K562 (cell line): ENCODE measurements around the gene KLHL22. TPM values are rescaled to one million over a fixed set of nuclear protein-coding genes. Genes with fewer than 3 reads are reported as not detected.

Experiments used
- E2F3 ChIP-seq: fragments of 250-450 bp; sonication (Bioruptor Pico); IDR thresholded peaks from 2 replicates; pipeline ENCODE4 v1.4.0; 2020; ENCODE audit warnings: mild to moderate bottlenecking
- ETV1 ChIP-seq: fragments of 450-650 bp; conservative IDR thresholded peaks from 2 replicates; pipeline ENCODE4 v1.6.1; 2016; ENCODE audit warnings: missing genetic modification characterization, control low read depth, low read depth, missing compliant biosample characterization
- IFI16 ChIP-seq: fragments of 250-450 bp; sonication (Bioruptor Pico); IDR thresholded peaks from 2 replicates; pipeline ENCODE4 v2.1.2; 2022; ENCODE audit warnings: mild to moderate bottlenecking, inconsistent platforms
- ILF3 ChIP-seq: fragments of 450-650 bp; IDR thresholded peaks from 2 replicates; pipeline ENCODE4 v1.6.1; 2018; ENCODE audit warnings: antibody characterized with exemption, mild to moderate bottlenecking, moderate library complexity, borderline replicate concordance
- KDM4B ChIP-seq, 2 experiments: fragments of 450-650 bp in 1 of 2; sonication (generic) in 1 of 2; IDR thresholded peaks; 2 replicates each; pipeline ENCODE4 v1.6.1; 2016 to 2017; ENCODE audit warnings: borderline replicate concordance in 2 of 2, antibody characterized with exemption in 1 of 2, low read depth in 1 of 2, mild to moderate bottlenecking in 1 of 2
- KDM5B ChIP-seq: fragments of 200-600 bp; sonication (generic); IDR thresholded peaks from 2 replicates; pipeline ENCODE4 v1.6.1; 2012; ENCODE audit warnings: low read depth, mild to moderate bottlenecking, moderate library complexity, low read length, control low read depth, inconsistent platforms; ENCODE audit not compliant: insufficient replicate concordance
- KLF13 ChIP-seq: fragments of 450-650 bp; IDR thresholded peaks from 2 replicates; pipeline ENCODE4 v1.6.1; 2016; ENCODE audit warnings: missing genetic modification characterization, low read depth, mild to moderate bottlenecking, missing compliant biosample characterization, moderate library complexity, borderline replicate concordance
- POLR2A ChIP-seq: fragments of 450-650 bp; conservative IDR thresholded peaks from 2 replicates; pipeline ENCODE4 v1.6.1; 2016
- SIRT6 ChIP-seq: IDR thresholded peaks from one replicate; pipeline ENCODE4 v1.6.1; 2012; ENCODE audit warnings: low read depth, mild to moderate bottlenecking, control low read depth, inconsistent platforms, low read length, moderate library complexity
- SNIP1 ChIP-seq: fragments of 450-650 bp; IDR thresholded peaks from 2 replicates; pipeline ENCODE4 v1.7.1; 2017; ENCODE audit warnings: low read depth, mild to moderate bottlenecking
- TARDBP ChIP-seq: fragments of 450-650 bp; IDR thresholded peaks from 2 replicates; pipeline ENCODE4 v1.6.1; 2016
- TCF7L2 ChIP-seq: fragments of 150-350 bp; IDR thresholded peaks from 2 replicates; pipeline ENCODE4 v1.6.1; 2016; ENCODE audit warnings: low read depth, mild to moderate bottlenecking, low read length, moderate library complexity
- ZFP30 ChIP-seq: fragments of 250-450 bp; sonication (Bioruptor Pico); IDR thresholded peaks from 2 replicates; pipeline ENCODE4 v1.8.0; 2022; ENCODE audit warnings: moderate library complexity, mild to moderate bottlenecking, inconsistent platforms, borderline replicate concordance
- ZNF347 ChIP-seq: fragments of 450-650 bp; formaldehyde crosslinking; IDR thresholded peaks from 2 replicates; pipeline ENCODE4 v1.4.0; 2020; ENCODE audit warnings: low read depth, mild to moderate bottlenecking, moderate library complexity
- ZNF766 ChIP-seq: fragments of 200-800 bp; sonication (Bioruptor generic); conservative IDR thresholded peaks from 2 replicates; pipeline ENCODE4 v1.6.1; 2016; ENCODE audit warnings: missing genetic modification characterization, missing compliant biosample characterization
- polyA plus RNA-seq, 8 experiments: library from polyadenylated mRNA; depleted of rRNA in 4 of 8; stranded (reverse) in 5 of 8; unstranded in 3 of 8; fragments of >200 nt; fragmentation: Nextera tagmentation in 2 of 8; fragmentation: Illumina TruSeq in 1 of 8; extraction: Ambion mirVana in 2 of 8; extraction: Trizol in 1 of 8; gene quantifications; 2 replicates each; pipeline versions ENCODE4 v1.2.1 to v1.2.3, GENCODE V29; 2011 to 2014; ENCODE audit warnings: inconsistent platforms in 1 of 8, missing spikeins in 1 of 8
- total RNA-seq, 7 experiments: library from RNA; depleted of rRNA in 6 of 7; stranded (reverse); fragments of >200 nt in 6 of 7; fragmentation: Illumina TruSeq in 2 of 7; extraction: Trizol in 2 of 7; gene quantifications; 2 replicates each; pipeline versions ENCODE4 v1.2.1 to v1.2.3, GENCODE V29; 2011 to 2021; ENCODE audit warnings: low replicate concordance in 1 of 7
- TF ChIP-seq, protein P1 (sequence below): fragments of 450-650 bp; IDR thresholded peaks from 2 replicates; pipeline ENCODE4 v1.6.1; 2017; ENCODE audit warnings: mild to moderate bottlenecking, moderate library complexity
- TF ChIP-seq, protein P2 (sequence below): fragments of 250-450 bp; sonication (Bioruptor Pico); IDR thresholded peaks from 2 replicates; pipeline ENCODE4 v1.9.0; 2021; ENCODE audit warnings: mild to moderate bottlenecking, inconsistent platforms
- TF ChIP-seq, protein P3 (sequence below): sonication (generic); formaldehyde crosslinking; IDR thresholded peaks from 2 replicates; pipeline ENCODE4 v1.9.0; 2022; ENCODE audit warnings: mild to moderate bottlenecking, missing genetic modification reagents
- TF ChIP-seq, protein P4 (sequence below): sonication (generic); formaldehyde crosslinking; IDR thresholded peaks from 2 replicates; pipeline ENCODE4 v1.9.0; 2022; ENCODE audit warnings: mild to moderate bottlenecking, missing genetic modification reagents
- TF ChIP-seq, protein P5 (sequence below): fragments of 250-450 bp; sonication (Bioruptor Pico); IDR thresholded peaks from 2 replicates; pipeline ENCODE4 v1.8.0; 2021; ENCODE audit warnings: mild to moderate bottlenecking, moderate library complexity
- TF ChIP-seq, protein P6 (sequence below): fragments of 250-450 bp; sonication (Bioruptor Pico); IDR thresholded peaks from 2 replicates; pipeline ENCODE4 v1.4.0; 2020; ENCODE audit warnings: mild to moderate bottlenecking, moderate library complexity

KLHL22 gene
- total and polyA plus RNA-seq, 9 of the 15 experiments (the other 6 are each of a cell fraction or from before 2014, with no cell fraction given), result 1.3 to 25.6 (median 15.2) TPM

DNA sequence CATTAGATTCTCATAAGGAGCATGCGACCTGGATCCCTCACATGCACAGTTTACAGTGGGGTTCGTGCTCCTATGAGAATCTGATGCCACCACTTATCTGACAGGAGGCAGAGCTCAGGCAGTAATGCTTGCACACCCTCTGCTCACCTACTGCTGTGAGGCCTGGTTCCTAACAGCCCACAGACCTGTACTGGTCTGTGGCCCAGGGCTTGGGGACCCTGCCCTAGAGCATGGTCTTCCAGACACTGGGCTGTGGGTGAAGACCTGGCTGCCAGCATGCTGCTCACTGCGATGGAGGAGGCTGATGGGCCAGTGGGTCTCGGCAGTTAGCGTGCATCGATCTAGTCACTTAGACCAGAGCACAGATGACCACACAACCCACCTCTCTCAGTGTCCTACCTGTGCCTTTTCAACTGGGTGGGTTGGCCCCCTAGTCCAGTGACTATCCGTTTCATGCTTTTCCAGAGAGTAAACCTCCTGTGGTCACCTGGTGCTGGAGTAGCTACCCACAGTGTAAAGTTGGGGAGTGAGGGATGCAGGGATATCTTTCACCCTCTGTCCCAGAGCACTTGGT lies 32.9 kb upstream of the KLHL22 start (continued):
- no peak for TF ChIP-seq KDM4B (IDR thresholded peaks at IDR 0.05; ENCODE audit: borderline replicate concordance in 2 of 2, low read depth in 1 of 2)
- TF ChIP-seq ZNF766 (CRISPR knock-in tag), result no peak
- peak; percentile 43 for TF ChIP-seq KDM5B
- TF ChIP-seq ZNF347 (CRISPR knock-in tag), result no peak
- TF ChIP-seq IFI16 (CRISPR knock-in tag), result no peak
- TF ChIP-seq, protein P1, sequence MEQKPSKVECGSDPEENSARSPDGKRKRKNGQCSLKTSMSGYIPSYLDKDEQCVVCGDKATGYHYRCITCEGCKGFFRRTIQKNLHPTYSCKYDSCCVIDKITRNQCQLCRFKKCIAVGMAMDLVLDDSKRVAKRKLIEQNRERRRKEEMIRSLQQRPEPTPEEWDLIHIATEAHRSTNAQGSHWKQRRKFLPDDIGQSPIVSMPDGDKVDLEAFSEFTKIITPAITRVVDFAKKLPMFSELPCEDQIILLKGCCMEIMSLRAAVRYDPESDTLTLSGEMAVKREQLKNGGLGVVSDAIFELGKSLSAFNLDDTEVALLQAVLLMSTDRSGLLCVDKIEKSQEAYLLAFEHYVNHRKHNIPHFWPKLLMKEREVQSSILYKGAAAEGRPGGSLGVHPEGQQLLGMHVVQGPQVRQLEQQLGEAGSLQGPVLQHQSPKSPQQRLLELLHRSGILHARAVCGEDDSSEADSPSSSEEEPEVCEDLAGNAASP, result no peak
- no peak for TF ChIP-seq TCF7L2
- TF ChIP-seq POLR2A, result no peak
- TF ChIP-seq SIRT6, result peak; percentile 34
- no peak for TF ChIP-seq KLF13 (tag)
- TF ChIP-seq SNIP1, result no peak
- TF ChIP-seq, protein P2, sequence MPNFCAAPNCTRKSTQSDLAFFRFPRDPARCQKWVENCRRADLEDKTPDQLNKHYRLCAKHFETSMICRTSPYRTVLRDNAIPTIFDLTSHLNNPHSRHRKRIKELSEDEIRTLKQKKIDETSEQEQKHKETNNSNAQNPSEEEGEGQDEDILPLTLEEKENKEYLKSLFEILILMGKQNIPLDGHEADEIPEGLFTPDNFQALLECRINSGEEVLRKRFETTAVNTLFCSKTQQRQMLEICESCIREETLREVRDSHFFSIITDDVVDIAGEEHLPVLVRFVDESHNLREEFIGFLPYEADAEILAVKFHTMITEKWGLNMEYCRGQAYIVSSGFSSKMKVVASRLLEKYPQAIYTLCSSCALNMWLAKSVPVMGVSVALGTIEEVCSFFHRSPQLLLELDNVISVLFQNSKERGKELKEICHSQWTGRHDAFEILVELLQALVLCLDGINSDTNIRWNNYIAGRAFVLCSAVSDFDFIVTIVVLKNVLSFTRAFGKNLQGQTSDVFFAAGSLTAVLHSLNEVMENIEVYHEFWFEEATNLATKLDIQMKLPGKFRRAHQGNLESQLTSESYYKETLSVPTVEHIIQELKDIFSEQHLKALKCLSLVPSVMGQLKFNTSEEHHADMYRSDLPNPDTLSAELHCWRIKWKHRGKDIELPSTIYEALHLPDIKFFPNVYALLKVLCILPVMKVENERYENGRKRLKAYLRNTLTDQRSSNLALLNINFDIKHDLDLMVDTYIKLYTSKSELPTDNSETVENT (CRISPR knock-in tag), result peak; percentile 6; the same call in 1 of the 2 replicates
- TF ChIP-seq ILF3, result no peak
- TF ChIP-seq, protein P3, sequence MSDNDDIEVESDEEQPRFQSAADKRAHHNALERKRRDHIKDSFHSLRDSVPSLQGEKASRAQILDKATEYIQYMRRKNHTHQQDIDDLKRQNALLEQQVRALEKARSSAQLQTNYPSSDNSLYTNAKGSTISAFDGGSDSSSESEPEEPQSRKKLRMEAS (CRISPR knock-in tag), result peak; percentile 27; the same call in 1 of the 2 replicates
- TF ChIP-seq TARDBP, result no peak
- no peak for TF ChIP-seq ZFP30
- TF ChIP-seq, protein P4, sequence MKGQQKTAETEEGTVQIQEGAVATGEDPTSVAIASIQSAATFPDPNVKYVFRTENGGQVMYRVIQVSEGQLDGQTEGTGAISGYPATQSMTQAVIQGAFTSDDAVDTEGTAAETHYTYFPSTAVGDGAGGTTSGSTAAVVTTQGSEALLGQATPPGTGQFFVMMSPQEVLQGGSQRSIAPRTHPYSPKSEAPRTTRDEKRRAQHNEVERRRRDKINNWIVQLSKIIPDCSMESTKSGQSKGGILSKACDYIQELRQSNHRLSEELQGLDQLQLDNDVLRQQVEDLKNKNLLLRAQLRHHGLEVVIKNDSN (CRISPR knock-in tag), result peak; percentile 50
- TF ChIP-seq, protein P5, sequence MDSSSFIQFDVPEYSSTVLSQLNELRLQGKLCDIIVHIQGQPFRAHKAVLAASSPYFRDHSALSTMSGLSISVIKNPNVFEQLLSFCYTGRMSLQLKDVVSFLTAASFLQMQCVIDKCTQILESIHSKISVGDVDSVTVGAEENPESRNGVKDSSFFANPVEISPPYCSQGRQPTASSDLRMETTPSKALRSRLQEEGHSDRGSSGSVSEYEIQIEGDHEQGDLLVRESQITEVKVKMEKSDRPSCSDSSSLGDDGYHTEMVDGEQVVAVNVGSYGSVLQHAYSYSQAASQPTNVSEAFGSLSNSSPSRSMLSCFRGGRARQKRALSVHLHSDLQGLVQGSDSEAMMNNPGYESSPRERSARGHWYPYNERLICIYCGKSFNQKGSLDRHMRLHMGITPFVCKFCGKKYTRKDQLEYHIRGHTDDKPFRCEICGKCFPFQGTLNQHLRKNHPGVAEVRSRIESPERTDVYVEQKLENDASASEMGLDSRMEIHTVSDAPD (CRISPR knock-in tag), result no peak
- TF ChIP-seq, protein P6, sequence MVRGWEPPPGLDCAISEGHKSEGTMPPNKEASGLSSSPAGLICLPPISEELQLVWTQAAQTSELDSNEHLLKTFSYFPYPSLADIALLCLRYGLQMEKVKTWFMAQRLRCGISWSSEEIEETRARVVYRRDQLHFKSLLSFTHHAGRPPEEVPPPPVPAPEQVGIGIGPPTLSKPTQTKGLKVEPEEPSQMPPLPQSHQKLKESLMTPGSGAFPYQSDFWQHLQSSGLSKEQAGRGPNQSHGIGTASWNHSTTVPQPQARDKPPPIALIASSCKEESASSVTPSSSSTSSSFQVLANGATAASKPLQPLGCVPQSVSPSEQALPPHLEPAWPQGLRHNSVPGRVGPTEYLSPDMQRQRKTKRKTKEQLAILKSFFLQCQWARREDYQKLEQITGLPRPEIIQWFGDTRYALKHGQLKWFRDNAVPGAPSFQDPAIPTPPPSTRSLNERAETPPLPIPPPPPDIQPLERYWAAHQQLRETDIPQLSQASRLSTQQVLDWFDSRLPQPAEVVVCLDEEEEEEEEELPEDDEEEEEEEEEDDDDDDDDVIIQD, result 0 out of 2 replicates have a peak, but pooled peaks have one; percentile 14
- 0 out of 2 replicates have a peak, but pooled peaks have one; percentile 5 for TF ChIP-seq E2F3 (CRISPR knock-in tag)
- TF ChIP-seq ETV1 (tag), result no peak
